A549 (cell line): ENCODE results near the gene NUCB1. TPM values are rescaled to one million over a fixed set of nuclear protein-coding genes. Genes with fewer than 3 reads are reported as not detected.
"Not testable (repeated sequence)": the region's sequence is repeated elsewhere in the genome, so short reads cannot be mapped to it uniquely, and the experiment has no call there.

Experiments used
- ATAC-seq, 2 experiments: fragments of 200-7000 bp in 1 of 2; fragments of >200 bp in 1 of 2; cut with Nextera tagmentation in 1 of 2; cut with Tn5 transposase in 1 of 2; 3 replicates each; pipeline versions ENCODE4 v1.8.0 to v1.9.1; 2018 to 2020; ENCODE audit warnings: mild to moderate bottlenecking in 1 of 2, moderate library complexity in 1 of 2
- CTCF ChIA-PET: fragments of 300-600 bp; sonication (Branson Sonifier 250); formaldehyde crosslinking; extraction: SDS; loops from one replicate; lab custom pipeline; 2021; ENCODE audit warnings: antibody characterized with exemption, inconsistent platforms; lab: Yijun Ruan, JAX
- POLR2A ChIA-PET: fragments of 350-600 bp; formaldehyde crosslinking; extraction: SDS; loops from one replicate; lab custom pipeline; 2021; ENCODE audit warnings: antibody characterized with exemption, inconsistent platforms; lab: Yijun Ruan, JAX
- DNase-seq, 2 experiments: peaks; one replicate each; pipeline versions ENCODE4 v3.0.0 to v3.0.0-alpha.2; 2011 to 2016; ENCODE audit warnings: low read depth in 1 of 2, low spot score in 1 of 2
- FAIRE-seq: peaks from 2 replicates; lab custom pipeline; 2011; peaks lifted over from hg19 to GRCh38; lab: Jason Lieb, UNC
- H3K27ac ChIP-seq, 2 experiments: fragments of >200 bp; sonication (Bioruptor Twin); formaldehyde crosslinking; 3 replicates each; pipeline ENCODE4 v1.5.1; 2016 to 2017
- H3K4me1 ChIP-seq: fragments of >200 bp; sonication (Bioruptor Twin); formaldehyde crosslinking; 3 replicates; pipeline ENCODE4 v1.6.1; 2016
- H3K4me2 ChIP-seq: fragments of >200 bp; sonication (Bioruptor Twin); formaldehyde crosslinking; 3 replicates; pipeline ENCODE4 v1.6.1; 2016
- H3K4me3 ChIP-seq: fragments of >200 bp; sonication (Bioruptor Twin); formaldehyde crosslinking; 3 replicates; pipeline ENCODE4 v1.5.1; 2016
- H3K9me3 ChIP-seq: fragments of >200 bp; sonication (Bioruptor Twin); formaldehyde crosslinking; 3 replicates; pipeline ENCODE4 v1.6.1; 2016
- BHLHE40 ChIP-seq: IDR thresholded peaks from 2 replicates; pipeline ENCODE4 v1.6.1; 2012; ENCODE audit warnings: low read depth, low read length, inconsistent platforms
- CBX8 ChIP-seq: fragments of 200-600 bp; sonication (generic); IDR thresholded peaks from 2 replicates; pipeline ENCODE4 v1.6.1; 2016
- CHD4 ChIP-seq: fragments of 200-600 bp; sonication (generic); IDR thresholded peaks from 2 replicates; pipeline ENCODE4 v1.6.1; 2016; ENCODE audit warnings: antibody characterized with exemption, mild to moderate bottlenecking, borderline replicate concordance
- EHF ChIP-seq: fragments of 250-450 bp; sonication (Bioruptor Pico); IDR thresholded peaks from 2 replicates; pipeline ENCODE4 v1.5.0; 2020; ENCODE audit warnings: mild to moderate bottlenecking
- FOSB ChIP-seq: fragments of 250-450 bp; sonication (Bioruptor Pico); IDR thresholded peaks from 2 replicates; pipeline ENCODE4 v1.5.0; 2020; ENCODE audit warnings: mild to moderate bottlenecking, moderate library complexity
- FOSL2 ChIP-seq, 2 experiments: fragments of 450-650 bp in 1 of 2; fragments of >200 bp in 1 of 2; sonication (Bioruptor Twin) in 1 of 2; formaldehyde crosslinking; IDR thresholded peaks; 2 replicates each; pipeline versions ENCODE4 v1.5.0 to v1.6.1; 2016 to 2020; ENCODE audit warnings: mild to moderate bottlenecking in 1 of 2, moderate library complexity in 1 of 2
- HMGXB4 ChIP-seq: fragments of 250-450 bp; sonication (Bioruptor Pico); IDR thresholded peaks from 2 replicates; pipeline ENCODE4 v1.5.0; 2021; ENCODE audit warnings: mild to moderate bottlenecking, moderate library complexity, borderline replicate concordance
- HOXA7 ChIP-seq: fragments of 250-450 bp; sonication (Bioruptor Pico); IDR thresholded peaks from 2 replicates; pipeline ENCODE4 v1.5.0; 2020; ENCODE audit warnings: mild to moderate bottlenecking, moderate library complexity
- HOXB5 ChIP-seq: fragments of 250-450 bp; sonication (Bioruptor Pico); IDR thresholded peaks from 2 replicates; pipeline ENCODE4 v1.5.0; 2020; ENCODE audit warnings: mild to moderate bottlenecking, moderate library complexity
- JUN ChIP-seq, 2 experiments: fragments of >200 bp; sonication (Bioruptor Twin); formaldehyde crosslinking; IDR thresholded peaks; 2 replicates in 1 of 2; 3 replicates in 1 of 2; pipeline ENCODE4 v1.6.1; 2016 to 2017
- POLR2AphosphoS2 ChIP-seq: conservative IDR thresholded peaks from 2 replicates; pipeline ENCODE4 v1.6.1; 2012; ENCODE audit warnings: low read length, improper control_type of control experiment, inconsistent platforms
- RARB ChIP-seq: fragments of 250-450 bp; sonication (Bioruptor Pico); IDR thresholded peaks from 2 replicates; pipeline ENCODE4 v1.8.0; 2021; ENCODE audit warnings: mild to moderate bottlenecking, moderate library complexity
- RNF2 ChIP-seq: fragments of 200-600 bp; sonication (generic); IDR thresholded peaks from 2 replicates; pipeline ENCODE4 v1.6.1; 2016; ENCODE audit warnings: low read depth, mild to moderate bottlenecking, antibody characterized with exemption, moderate library complexity, borderline replicate concordance
- TFCP2L1 ChIP-seq: fragments of 250-450 bp; sonication (Bioruptor Pico); IDR thresholded peaks from 2 replicates; pipeline ENCODE4 v1.5.0; 2021; ENCODE audit warnings: mild to moderate bottlenecking
- USF2 ChIP-seq: fragments of 450-650 bp; IDR thresholded peaks from 2 replicates; pipeline ENCODE4 v1.6.1; 2014; ENCODE audit warnings: antibody characterized with exemption
- ZFP36 ChIP-seq: fragments of 450-650 bp; IDR thresholded peaks from 2 replicates; pipeline ENCODE4 v1.6.1; 2014; ENCODE audit warnings: borderline replicate concordance; ENCODE audit not compliant: partially characterized antibody
- ZNF302 ChIP-seq: fragments of 250-450 bp; sonication (Bioruptor Pico); IDR thresholded peaks from 2 replicates; pipeline ENCODE4 v1.9.0; 2021; ENCODE audit warnings: inconsistent platforms, mild to moderate bottlenecking, moderate library complexity
- WGBS: methylation state at CpG from one replicate; pipeline ENCODE4 v1.1.6; 2017; ENCODE audit errors: missing lambda C conversion rate; 5-methylcytosine and 5-hydroxymethylcytosine counted together
- polyA plus RNA-seq, 4 experiments: library from polyadenylated mRNA; depleted of rRNA in 3 of 4; stranded (reverse); fragments of >200 nt; fragmentation: RNase III in 1 of 4; extraction: RNeasy Plus Mini Kit Qiagen cat#74134 plus additional on column Dnase treatment in 1 of 4; gene quantifications; 2 replicates in 3 of 4; 3 replicates in 1 of 4; pipeline ENCODE4 v1.2.3, GENCODE V29; 2011 to 2017
- TF ChIP-seq, protein P1 (sequence below): fragments of 200-600 bp; sonication (generic); IDR thresholded peaks from 2 replicates; pipeline ENCODE4 v1.6.1; 2016; ENCODE audit warnings: antibody characterized with exemption, mild to moderate bottlenecking, moderate library complexity

The NUCB1 gene
- polyA plus RNA-seq, 2 of the 4 experiments (the other 2 are of a cell fraction): 79.5 to 182 TPM

GRCh38 chr19:48878196-48879024, 21.7 kb upstream of the NUCB1 start (continued):
- TF ChIP-seq BHLHE40: no peak
- TF ChIP-seq HOXA7: peak; percentile 94
- peak; percentile 72; the same call in 1 of the 2 replicates for TF ChIP-seq FOSB
- no peak for TF ChIP-seq RNF2
- TF ChIP-seq CBX8: no peak
- TF ChIP-seq, all 56 proteins: peak for 10

- no peak for FAIRE-seq
- ChIA-PET CTCF (interaction anchor here (0.6 to 13.7 kb wide), 8 partner anchors 21 to 234 kb away, joined by 3 to 121 read pairs (median 4); partner anchors contain the start of genes BAX, GYS1, NUCB1 and RUVBL2), POLR2A (interaction anchor here (0.7 to 3.0 kb wide), 3 partner anchors 21 to 75 kb away, joined by 5 to 14 read pairs (median 7); partner anchors contain the start of genes BAX and NUCB1)
- DNase-seq: peak in 1 of 2 experiments; percentile 26
- Histone ChIP-seq H3K4me2 (no peak overlapping the region), H3K4me3 (no peak overlapping the region), H3K4me1 (peaks cover 16% of the 10 kb centered on the region), H3K9me3 (no peaks in the 10 kb centered on the region), H3K27ac (no peak overlapping the region)
- TF ChIP-seq TFCP2L1 (CRISPR knock-in tag) (0 out of 2 replicates have a peak, but pooled peaks have one; percentile 25), ZFP36 (no peak)
- no peak for ATAC-seq
- 95% methylated on average over 13 of the region's 13 CpGs for WGBS
Measured at GRCh38 chr19:48879025-48879637, 21.0 kb upstream of the NUCB1 start.

DNA sequence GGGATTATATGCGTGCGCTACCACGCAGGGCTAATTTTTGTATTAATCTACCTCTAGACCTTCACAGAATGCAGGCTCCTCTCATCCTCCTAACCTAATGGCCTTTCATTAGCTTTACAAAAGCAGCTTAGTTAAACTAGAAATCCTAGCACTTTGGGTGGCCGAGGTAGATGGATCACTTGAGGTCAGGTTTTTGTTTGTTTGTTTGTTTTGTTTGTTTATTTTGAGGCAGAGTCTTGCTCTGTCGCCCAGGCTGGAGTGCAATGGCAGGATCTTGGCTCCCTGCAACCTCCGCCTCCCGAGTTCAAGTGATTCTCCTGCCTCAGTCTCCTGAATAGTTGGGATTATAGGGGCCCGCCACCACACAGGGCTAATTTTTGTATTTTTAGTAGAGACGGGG, 20.4 kb upstream of the NUCB1 start:
- not testable (repeated sequence) for H3K4me3 ChIP-seq, FAIRE-seq, DNase-seq, H3K9me3 ChIP-seq, ATAC-seq, H3K27ac ChIP-seq, H3K4me2 ChIP-seq
- peak in 1 of 2 experiments; percentile 8; a peak in 1 of 5 replicates for TF ChIP-seq JUN (IDR thresholded peaks at IDR 0.05)
- TF ChIP-seq FOSB: peak; percentile 69; the same call in 1 of the 2 replicates
- peak; percentile 74 for TF ChIP-seq HOXA7
- TF ChIP-seq HOXB5 (CRISPR knock-in tag): 0 out of 2 replicates have a peak, but pooled peaks have one; percentile 9
- peak; percentile 49; the same call in 1 of the 2 replicates for TF ChIP-seq HMGXB4 (CRISPR knock-in tag)
- peak; percentile 13 for TF ChIP-seq POLR2AphosphoS2
- ChIA-PET POLR2A (interaction anchor here (1.2 to 3.0 kb wide), 3 partner anchors 10 to 75 kb away, joined by 3 to 14 read pairs (median 7); partner anchors contain the start of genes BAX and NUCB1), CTCF (interaction anchor here (0.9 to 13.7 kb wide), 5 partner anchors 20 to 92 kb away, joined by 3 to 121 read pairs (median 4); partner anchors contain the start of gene NUCB1)
- 81% methylated on average over 9 of the region's 9 CpGs for WGBS
- peaks cover 13% of the 10 kb centered on the region for H3K4me1 ChIP-seq

GRCh38 chr19:48881741-48882657, 18.1 kb upstream of the NUCB1 start:
- 85% methylated on average over 30 of the region's 30 CpGs for WGBS
- Histone ChIP-seq H3K9me3 (no peaks in the 10 kb centered on the region), H3K4me1 (no peaks in the 10 kb centered on the region; the same call in 2 of the 3 replicates), H3K27ac (no peak overlapping the region), H3K4me2 (no peak overlapping the region), H3K4me3 (no peak overlapping the region)
- peak in 1 of 2 experiments; percentile 58 for DNase-seq
- ChIA-PET POLR2A (interaction anchor here (3.0 kb wide), 1 partner anchor 18 kb away, joined by 14 read pairs; the partner anchor contains the start of gene NUCB1), CTCF (interaction anchor here (0.7 to 13.7 kb wide), 7 partner anchors 8 to 207 kb away, joined by 3 to 121 read pairs (median 4); partner anchors contain the start of genes NUCB1 and RUVBL2)
- ATAC-seq: peak; percentile 56 to 58
- FAIRE-seq: no peak
- TF ChIP-seq, protein P1, sequence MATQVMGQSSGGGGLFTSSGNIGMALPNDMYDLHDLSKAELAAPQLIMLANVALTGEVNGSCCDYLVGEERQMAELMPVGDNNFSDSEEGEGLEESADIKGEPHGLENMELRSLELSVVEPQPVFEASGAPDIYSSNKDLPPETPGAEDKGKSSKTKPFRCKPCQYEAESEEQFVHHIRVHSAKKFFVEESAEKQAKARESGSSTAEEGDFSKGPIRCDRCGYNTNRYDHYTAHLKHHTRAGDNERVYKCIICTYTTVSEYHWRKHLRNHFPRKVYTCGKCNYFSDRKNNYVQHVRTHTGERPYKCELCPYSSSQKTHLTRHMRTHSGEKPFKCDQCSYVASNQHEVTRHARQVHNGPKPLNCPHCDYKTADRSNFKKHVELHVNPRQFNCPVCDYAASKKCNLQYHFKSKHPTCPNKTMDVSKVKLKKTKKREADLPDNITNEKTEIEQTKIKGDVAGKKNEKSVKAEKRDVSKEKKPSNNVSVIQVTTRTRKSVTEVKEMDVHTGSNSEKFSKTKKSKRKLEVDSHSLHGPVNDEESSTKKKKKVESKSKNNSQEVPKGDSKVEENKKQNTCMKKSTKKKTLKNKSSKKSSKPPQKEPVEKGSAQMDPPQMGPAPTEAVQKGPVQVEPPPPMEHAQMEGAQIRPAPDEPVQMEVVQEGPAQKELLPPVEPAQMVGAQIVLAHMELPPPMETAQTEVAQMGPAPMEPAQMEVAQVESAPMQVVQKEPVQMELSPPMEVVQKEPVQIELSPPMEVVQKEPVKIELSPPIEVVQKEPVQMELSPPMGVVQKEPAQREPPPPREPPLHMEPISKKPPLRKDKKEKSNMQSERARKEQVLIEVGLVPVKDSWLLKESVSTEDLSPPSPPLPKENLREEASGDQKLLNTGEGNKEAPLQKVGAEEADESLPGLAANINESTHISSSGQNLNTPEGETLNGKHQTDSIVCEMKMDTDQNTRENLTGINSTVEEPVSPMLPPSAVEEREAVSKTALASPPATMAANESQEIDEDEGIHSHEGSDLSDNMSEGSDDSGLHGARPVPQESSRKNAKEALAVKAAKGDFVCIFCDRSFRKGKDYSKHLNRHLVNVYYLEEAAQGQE: 0 out of 2 replicates have a peak, but pooled peaks have one; percentile 10
- no peak for TF ChIP-seq USF2
- 0 out of 2 replicates have a peak, but pooled peaks have one; percentile 77 for TF ChIP-seq RARB (CRISPR knock-in tag)
- no peak for TF ChIP-seq FOSL2 (IDR thresholded peaks at IDR 0.05)
- TF ChIP-seq FOSL2 (CRISPR knock-in tag; IDR thresholded peaks at IDR 0.05): 0 out of 2 replicates have a peak, but pooled peaks have one; percentile 47
- no peak for TF ChIP-seq BHLHE40
- TF ChIP-seq EHF: peak; percentile 97
- peak; percentile 92 for TF ChIP-seq FOSB
- TF ChIP-seq CHD4: no peak
- no peak for TF ChIP-seq ZNF302
